HG03457 (cell line): Measurements from ENCODE around the gene KRT16.
"Not testable (repeated sequence)": the region's sequence is repeated elsewhere in the genome, so short reads cannot be mapped to it uniquely, and the experiment has no call there.

Experiments
- ATAC-seq: cut with Tn5 transposase; IDR thresholded peaks from one replicate; pipeline ENCODE4 v1.9.1; 2021; ENCODE audit warnings: moderate number of reproducible peaks; ENCODE audit not compliant: unreplicated experiment

The KRT16 gene

DNA sequence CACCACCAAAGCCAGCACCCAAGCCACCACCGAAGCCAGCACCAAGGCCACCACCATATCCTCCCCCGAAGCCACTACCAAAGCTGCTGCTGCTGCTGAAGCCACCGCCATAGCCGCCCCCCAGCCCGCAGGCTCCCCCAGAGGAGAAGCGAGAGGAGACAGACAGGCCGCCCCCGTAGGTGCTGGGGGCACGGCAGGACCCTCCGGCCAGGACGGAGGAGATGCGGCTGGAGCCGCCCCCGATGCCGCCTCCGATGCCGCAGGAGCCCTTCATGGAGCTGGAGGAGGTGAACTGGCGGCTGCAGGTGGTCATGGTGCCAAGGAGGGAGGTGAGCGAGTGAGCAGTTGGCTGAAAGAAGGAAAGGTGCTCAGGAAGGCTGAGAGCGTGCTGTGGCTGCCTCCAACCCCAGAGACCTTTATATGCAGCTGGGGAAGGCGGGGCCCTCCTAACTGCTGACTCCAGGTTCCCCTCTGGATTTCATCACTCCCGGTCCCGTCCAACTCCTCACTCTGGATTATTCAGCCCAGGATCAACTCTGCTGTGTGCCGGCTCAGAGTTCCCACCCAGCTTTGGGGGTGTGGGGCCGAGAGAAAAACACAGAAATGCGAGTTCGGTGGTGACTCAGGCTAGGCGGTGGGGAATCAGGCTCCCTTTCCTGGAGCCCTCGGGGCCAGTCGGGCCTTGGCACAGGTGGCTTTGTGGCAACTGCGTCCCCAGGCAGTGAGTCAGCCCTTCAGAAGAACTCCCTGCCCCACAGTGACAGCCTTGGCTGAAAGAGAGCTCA, at the start of gene KRT16:
Gene KRT16 (minus strand): TSS at position 392 of the 785 bp plus-strand sequence. CDS start 79 bp downstream, at position 313.
- ATAC-seq, result not testable (repeated sequence)

DNA sequence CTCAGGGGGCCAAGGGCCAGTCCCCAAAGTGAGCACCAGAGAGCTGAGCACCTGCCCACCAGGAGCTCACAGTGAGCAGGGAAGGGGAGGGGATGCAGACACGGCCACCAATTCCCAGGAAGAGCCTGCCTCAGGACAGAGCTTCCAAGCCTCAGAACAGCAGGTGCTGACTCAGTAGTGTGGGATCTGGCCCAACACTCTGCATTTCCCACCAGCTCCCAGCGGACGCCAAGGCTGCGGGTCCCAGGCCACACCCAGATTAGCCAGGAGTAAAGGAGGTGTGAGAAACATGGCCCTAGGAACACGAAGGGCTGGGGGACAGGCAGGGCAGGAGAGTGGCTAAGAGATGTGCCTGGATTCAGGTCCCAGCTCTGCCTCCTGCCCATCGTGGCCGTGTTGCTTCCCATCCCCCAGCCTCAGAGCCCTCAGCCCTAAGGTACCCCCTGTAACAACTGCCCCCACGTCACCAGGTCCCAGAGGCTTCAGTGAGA, 47.7 kb upstream of the KRT16 start:
- ATAC-seq, result no peak

DNA sequence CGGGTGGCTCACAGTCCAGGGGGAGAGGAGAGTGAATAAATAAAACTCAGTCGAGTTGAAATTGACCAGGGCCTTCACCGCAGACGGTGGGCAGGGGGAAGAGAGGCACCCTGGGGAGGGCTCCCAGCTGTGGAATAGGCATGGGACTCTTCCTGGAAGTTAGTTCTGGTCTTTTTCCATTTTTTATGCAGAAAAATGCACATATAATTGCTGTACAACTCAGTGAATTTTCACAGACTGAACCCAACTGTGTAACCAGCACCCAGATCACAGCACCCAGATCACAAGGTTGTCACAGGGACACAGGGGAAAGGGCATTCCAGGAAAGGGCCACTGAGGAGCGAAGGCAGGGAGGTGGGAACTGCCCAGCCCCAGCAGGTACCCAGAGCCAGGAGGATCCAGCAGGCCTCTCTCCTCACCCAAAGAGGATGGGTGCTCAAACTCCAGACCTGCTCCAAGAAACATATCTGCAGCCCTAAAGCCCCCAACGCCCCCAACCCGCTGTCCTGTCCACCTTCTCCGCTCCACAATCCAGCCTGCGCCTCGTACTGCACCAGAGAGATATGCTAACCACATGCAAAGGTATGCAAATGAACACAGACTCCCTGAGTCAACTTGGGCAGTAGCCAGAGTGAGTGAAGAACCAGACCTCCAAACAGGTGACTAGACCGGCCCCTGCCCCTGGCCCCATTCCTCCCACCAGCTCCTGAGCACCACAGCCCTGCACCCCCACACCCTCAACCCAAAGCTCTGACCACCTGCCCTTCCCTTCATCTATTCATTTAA, 47.1 kb upstream of the KRT16 start:
- no peak for ATAC-seq

DNA sequence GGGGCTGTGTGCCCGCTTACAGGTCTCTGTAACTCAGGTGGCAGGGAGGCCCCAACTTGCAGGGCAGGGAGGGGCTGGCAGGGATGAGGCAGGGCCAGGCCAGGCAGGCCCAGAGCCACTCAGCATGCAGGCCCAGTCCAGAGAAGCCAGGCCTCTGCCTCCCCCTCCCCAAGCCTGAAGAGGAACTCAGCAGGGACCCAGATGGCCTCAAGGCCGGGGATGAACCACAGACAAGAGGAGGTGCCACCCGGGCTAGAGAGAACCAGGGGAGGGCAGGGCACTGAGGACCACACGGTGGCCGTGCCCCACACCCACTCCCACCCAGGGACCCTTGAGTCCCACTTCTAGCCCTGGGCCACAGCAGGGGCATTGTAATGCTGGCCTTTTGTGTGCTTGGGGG, 46.3 kb upstream of the KRT16 start:
- ATAC-seq, result no peak

DNA sequence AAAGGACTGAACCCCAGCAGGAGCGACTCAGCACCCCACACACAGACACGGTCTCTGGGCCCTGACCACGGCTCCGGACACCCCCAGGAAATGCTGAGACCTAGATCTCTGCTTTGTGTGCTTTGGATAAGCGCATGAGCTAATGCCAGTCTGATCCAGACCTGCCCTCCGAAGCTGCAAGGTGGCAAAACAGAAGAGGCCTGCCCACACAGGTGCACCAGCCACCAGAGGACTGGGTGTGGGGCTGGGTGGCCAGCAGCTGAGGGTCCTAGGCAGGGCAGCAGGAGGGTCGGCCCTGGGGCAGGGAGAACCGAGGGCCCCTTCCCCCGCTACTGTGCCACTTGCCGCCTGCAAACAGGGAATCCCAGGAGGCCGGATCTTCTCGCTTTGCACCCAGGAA, 45.4 kb upstream of the KRT16 start:
- ATAC-seq, result no peak

DNA sequence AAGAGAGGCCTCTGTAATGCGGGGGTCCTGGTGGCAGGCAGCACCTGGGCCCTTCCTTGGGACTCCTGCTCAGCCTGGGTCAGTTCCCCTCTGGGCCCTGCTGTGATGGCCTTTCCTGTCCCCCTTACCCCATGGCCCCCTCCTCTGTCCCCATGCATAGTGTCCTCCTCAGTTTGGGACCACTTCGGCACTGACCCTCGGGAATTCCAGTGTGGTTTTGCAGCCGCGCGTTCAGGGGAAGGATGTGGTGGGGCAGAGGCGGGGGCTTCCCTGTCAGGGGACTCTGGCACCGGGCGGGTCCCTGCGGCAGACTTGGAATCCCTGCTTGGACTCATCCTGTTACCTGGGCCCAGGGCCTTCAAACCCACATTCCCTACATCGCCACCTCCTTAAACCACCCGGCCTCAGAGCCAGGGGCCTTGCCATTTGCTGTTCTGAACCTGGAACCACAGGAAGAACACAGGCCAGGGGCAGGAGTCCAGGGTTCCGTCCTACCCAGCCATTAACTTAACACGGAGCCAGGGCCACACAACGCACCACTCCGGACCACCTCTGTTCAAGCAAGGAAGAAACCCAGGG, 44.7 kb upstream of the KRT16 start:
- ATAC-seq, result no peak

DNA sequence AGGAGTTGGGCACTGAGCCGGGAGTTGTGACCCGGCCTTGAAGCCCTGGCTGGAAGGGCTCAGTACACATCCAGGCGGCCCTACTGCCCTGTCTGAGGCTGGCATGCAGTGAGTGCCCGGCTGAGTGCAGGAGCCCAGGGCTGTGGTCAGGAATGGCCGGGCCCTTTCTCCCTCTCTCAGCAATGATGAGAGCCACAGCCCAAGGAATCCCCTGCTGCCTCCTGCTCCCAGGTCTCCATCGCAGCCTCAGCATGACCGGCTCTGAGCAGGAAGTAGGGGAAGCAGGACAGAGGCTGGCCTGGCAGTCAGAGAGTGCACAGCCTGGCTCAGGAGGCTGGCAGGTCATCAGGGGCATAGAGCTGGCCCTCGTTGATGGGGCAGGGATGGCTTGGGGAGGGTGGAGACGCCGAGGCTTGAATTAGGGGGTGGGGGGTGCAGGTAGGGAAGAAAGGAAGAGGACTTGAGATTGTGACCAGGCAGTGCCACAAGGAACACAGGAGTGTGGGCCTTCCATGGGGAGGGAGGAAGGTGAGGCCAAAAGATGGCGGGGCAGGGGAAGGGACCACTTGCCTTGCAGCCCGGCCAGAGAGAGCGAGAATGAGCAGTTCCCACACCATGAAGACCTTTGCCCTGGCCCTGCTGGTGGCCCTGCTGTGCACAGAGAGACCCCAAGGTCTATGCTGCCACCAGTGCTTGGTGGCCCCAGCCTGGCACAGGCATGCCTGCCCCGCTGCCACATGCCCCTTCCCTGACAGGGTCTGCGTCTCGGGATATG, 43.9 kb upstream of the KRT16 start:
- ATAC-seq, result no peak

DNA sequence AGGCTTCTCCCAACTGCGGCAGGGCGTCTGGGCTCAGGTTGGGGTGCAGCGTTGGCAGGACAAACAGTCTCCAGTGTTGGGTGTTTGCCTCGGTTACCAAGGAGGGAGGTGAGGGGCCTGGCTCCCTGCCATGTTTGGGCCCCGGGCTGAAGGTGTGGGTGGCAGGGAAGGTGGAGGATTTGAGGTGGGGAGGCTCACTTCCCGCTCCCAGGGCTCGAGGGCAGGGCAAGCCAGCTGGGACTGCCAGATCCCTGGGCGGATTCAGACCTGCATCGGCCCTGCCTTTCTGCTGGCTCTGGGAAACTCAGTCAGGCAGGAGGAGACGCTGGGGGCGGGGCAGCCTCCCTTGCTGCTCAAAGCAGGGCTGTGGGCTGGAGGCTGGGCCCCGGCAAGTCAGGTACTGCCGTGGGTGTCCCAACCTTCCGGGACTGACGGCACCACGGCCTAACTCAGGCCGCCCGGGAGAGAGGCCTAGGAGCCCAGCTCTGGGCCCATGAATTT, 43.1 kb upstream of the KRT16 start:
- no peak for ATAC-seq

DNA sequence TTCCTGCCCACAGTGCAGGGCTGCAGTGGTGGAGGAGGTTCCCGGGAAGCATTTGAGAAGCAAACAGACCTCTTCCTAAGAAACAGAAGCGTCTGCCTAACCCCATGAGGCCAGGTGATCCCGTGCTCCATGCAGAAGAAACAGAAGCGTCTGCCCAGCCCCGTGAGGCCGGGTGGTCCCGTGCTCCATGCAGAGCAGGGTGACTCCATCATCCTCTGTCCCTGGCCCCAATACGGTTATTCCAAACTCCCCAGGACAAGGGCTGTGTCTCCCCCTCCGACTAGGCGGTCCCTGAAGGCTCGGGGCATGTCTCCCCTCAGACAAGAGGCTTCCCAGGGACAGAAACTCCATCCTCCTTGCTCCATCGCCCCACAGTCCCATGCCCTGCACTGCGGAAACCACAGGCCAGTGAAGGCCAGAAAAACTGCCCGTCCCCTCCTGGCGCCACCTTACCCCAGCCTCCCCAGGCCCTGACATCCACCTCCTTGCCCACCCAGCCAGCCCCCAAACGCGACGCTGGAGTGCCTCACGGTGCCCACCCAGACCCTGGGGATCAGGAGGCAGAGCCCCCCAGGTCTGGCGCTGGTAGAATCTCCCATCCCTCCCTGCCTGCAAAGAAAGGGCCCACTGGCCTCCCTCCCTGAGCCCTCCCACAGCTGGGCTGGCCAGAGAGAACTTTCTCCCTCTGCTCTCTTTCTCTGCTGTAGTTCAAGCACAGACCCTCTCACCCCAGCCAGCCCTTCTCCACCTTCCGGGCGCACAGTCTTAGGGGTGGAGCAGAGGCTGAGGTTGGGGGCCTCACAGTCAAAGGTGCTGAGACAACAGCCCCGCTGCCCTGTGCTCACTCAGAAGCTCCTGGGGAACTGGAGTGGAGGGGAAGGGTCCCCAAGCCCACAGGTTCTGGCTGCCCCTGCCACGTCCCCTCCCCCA, 42.4 kb upstream of the KRT16 start:
- no peak for ATAC-seq

DNA sequence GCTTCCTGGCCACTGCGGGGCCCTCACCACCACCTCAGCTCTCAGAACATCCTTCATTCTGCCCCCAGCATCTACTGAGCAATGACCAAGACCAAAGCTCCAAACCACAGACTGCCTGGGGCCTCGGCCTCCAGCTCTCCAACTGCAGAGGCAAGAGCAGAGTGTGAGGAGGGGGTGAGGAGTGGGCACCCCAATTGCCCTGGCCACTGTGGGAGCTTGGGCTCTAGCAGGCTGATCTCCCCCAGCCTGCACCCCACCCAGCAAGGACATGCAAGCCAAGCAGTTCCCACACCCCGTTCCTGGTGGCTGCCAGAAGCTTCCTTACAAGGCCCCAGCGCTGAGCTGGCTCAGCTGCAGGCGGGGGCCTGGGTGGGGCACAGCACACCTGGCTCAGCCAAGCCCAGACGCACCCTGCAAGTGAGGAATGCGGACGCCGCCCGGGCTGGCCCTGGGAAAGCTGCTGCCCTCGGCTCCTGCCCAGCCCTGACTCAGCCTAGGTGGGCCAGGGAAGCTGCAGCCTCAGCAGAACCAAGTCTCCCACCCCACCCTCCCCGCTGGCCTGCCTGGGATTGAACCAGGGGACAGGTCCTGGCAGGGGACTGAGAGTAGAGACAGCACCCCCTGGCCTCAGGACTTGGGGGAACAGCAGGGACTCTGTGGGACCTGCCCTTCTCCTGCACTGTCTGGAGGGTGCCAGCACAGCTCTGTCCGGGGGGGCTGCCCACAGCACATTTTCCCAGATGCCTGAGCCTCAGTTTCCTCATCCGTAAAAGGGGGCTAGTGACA, 41.5 kb upstream of the KRT16 start:
- ATAC-seq, result no peak

DNA sequence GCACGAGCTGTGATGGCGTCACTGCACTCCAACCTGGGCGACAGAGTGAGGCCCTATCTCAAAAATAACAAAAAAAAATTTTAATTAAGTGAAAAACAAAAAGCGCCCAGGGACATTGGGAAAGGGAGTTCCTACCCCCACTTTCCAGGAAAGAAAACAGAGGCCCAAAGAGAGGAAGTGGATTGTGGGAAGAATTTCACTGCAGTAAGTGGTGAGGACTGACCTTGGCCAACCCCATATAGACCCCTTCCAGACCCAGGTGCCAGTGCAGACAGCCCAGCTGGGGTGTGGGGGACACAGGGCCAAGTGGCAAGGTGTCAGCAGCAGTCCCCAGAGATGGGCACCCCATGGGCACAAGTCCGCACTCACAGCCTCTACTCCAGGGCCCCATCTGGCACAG, 40.9 kb upstream of the KRT16 start:
- no peak for ATAC-seq

DNA sequence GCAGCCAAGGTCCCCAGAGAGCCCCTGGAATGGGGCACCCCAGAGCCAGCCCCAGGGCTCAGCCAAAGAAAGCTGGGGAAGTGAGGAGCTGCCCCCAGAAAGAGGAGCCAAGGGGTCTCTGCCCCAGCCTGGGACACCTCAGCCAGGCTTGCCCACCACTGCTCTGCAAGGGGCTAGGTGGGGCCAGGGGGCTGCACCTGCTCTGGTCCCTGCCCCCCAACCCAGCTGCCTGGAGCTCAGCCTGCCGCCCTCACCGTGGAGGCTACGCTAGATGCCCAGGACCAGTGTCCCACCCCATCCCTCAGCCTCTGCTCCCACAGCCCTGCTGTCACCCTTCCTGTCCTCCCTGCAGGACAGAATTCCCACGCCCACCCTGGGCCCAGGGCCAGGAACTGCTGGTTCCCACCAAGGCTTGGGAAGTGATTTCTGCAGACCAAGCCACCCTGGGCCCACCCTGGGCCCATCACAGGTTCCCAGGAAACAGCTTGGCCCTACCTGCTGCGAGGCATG, 39.9 kb upstream of the KRT16 start:
- ATAC-seq, result no peak

DNA sequence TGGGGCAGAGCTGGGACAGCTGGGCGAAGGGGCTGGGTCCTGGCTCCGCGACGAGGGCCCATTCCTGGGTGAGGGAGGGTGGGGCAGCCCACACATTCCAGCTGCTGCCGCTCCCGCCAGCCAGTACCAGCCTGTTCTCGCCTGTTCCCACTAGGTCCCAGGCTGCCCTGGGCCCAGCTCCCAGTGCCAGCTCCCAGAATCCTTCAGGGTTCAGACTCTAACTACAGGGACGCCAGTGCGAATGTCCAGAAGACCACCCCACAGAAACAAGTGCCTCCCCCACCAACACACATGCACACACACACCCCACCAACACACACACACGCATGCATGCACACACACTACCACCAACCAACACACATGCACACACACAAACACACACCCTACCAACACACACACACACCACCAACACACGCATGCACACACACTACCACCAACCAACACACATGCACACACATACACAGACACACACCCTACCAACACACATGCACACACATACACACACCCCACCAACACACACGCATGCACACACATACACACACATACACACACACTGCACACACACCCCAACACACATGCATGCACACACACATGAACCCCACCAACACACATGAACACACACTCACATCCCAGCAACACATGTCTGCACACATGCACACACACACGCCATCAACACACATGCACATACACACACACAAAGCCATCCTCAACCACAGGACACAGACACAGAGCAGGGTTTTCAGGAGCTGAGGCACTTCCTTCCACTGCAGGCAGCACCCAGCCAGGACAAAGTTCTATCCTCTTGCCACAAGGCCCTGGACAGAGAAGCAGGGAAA, 39.3 kb upstream of the KRT16 start:
- no peak for ATAC-seq

DNA sequence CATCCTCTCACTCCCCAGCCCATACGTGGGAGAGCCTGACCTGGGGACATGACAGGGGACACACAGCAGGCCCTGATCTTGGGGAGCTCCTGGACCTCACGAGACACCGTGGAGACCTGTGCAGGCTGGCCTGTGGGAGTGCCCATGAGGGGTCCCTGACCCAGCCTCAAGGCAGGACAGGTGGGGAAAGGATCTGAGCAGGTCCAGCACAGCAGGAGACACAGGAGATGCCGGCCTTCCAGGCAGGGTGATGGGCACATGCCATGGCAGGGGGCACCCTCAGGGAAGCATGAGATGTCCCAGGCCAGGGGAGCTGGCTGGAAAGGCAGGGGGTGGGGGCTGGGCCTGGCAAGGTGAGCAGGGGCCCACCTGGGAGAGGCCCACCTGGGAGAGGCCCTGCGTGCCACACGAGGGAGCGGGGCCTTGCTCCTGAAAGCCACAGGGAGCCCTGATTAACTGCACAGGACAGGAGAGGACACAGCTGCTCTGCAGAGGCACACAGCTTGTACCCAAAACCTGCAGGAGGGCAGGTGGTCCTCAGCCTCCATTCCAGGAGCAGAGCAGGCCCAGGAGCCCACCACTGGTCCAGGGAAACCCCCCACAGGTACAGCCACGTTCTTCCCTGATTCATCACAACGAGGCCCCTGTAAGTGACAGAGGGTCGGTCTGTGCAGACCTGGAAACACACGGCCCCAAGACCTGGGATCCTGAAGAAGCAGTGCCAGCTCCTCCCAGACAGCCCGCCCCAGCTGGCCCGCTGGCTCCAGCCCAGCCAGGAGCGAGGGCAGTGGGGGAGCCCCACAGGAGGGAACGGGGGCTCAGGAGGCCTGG, 38.4 kb upstream of the KRT16 start:
- ATAC-seq, result no peak

DNA sequence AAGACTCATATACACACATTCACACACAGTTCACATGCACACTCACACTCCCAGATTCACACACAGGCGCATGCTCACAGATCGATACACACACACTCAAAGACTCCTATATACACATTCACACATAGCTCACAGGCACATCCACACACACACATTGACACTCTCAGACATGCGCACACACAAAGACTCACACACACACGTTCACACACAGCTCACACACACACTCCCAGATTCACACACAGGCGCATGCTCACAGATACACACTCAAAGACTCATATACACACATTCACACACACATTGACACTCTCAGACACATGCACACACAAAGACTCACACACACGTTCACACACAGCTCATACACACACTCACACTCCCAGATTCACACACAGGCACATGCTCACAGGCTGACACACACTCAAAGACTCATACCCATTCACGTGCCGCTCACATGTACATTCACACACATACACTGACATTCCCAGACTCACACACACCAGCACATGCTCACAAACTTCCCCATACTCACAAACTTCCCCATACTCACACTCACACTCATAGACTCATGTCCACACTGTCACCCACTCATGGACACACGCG, 37.5 kb upstream of the KRT16 start:
- no peak for ATAC-seq

DNA sequence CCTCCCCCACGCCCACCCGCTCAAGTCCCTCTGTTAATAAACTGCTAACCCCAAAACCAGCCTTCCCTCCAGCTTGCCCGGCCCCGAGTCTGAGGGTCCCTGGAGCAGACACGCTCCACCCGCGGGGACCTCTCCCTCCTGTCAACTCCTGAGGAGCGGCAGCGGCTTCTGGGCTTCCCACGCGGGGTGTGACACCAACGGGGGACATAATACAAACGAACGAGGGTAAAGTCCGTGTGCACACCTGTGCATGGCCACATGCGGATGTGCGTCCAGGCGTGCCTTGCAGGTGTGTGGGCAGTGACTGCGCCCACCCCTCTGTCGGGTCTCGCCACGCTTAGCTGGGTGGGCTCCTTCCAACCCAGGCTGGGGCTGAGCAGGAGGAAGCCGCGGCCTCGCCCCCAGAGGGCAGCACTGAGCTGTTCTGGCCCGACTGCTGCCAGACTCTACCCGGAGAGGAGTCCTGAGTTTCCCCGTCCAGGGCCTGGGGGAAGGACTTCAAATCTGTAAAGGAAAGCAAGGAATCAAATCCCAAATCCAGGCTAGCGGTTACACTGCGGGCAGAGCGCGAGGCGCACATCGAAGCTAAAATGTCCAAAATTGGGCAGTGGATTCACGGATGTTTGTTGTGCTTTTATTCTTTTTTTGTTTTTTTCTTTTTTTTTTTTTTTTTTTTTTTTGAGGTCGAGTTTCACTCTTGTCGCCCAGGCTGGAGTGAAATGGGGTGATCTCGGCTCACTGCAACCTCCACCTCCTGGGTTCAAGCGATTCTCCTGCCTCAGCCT, 36.0 kb upstream of the KRT16 start:
- ATAC-seq, result no peak
